ENCODE results near the gene DDX5. TPM values are rescaled to one million over a fixed set of nuclear protein-coding genes. Genes with fewer than 3 reads are reported as not detected.

The DDX5 gene
- total and polyA plus RNA-seq, 2 of the 13 experiments (the other 11 are each of a cell fraction or from before 2014, with no cell fraction given), result 503 to 684 TPM

DNA sequence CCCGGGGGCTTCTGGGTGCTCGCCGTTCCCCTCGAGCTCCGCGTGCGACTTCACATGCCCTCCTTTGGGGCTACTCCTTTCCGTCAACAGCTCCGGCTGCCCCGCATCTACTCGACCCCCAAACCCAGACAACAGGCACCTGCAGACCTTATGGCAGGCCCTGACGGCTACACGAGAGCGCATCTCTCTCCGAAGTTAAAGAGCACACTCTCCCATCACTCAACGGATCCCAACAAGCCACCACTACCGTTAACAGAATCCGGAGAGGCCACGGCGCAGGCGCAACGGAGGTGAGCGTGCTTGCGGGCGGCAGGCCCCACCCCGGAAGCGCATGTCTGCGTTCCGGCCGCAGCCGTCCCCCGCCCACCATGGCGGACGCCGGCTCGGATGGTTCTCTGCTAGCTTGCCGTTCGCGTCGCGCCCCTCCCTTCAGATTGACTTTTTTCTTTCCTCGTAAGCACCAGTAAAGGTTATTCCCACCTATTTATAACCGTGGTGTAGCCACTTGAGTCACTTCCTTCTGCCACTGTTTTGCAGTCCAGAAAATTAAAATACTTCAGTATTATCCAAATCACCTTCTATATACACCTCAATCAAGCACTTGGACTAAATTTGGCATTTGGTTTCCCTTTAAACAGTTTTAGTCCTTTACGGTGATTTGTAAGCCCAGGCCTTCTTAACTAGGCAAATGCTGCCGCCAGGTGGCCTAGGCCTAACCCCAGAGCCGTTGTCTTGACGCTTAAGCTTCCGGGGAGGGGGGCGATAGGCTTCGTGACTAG, 9.1 kb downstream of the DDX5 start, which contains the start of gene POLG2 (continued):
- TF ChIP-seq RERE (CRISPR knock-in tag; IDR thresholded peaks at IDR 0.05; ENCODE audit: low read depth) (no peak; the same call in 1 of the 2 replicates), GFI1 (CRISPR knock-in tag; IDR thresholded peaks at IDR 0.05; ENCODE audit: borderline replicate concordance) (peak; percentile 52; the same call in 1 of the 2 replicates), SRSF9 (IDR thresholded peaks at IDR 0.05; ENCODE audit: borderline replicate concordance, insufficient read depth, low read depth, low read length, poor library complexity, severe bottlenecking) (no peak), NFATC3 (CRISPR knock-in tag; IDR thresholded peaks at IDR 0.05) (peak; percentile 87; the same call in 1 of the 2 replicates), FOSL2 (CRISPR knock-in tag; IDR thresholded peaks at IDR 0.05) (peak; percentile 37; the same call in 1 of the 2 replicates), ZNF7 (CRISPR knock-in tag; IDR thresholded peaks at IDR 0.05) (no peak), XBP1 (CRISPR knock-in tag; IDR thresholded peaks at IDR 0.05) (0 out of 2 replicates have a peak, but pooled peaks have one; percentile 28), BORCS8-MEF2B (CRISPR knock-in tag; IDR thresholded peaks at IDR 0.05) (peak; percentile 94), ZFYVE20 (CRISPR knock-in tag; IDR thresholded peaks at IDR 0.05; ENCODE audit: borderline replicate concordance, low read depth) (peak; percentile 75; the same call in 1 of the 2 replicates), ZNF362 (CRISPR knock-in tag; IDR thresholded peaks at IDR 0.05; ENCODE audit: borderline replicate concordance) (0 out of 2 replicates have a peak, but pooled peaks have one; percentile 28), ELF3 (CRISPR knock-in tag; IDR thresholded peaks at IDR 0.05) (peak; percentile 73), ELF4 (CRISPR knock-in tag; IDR thresholded peaks at IDR 0.05; ENCODE audit: borderline replicate concordance) (no peak), SNAI1 (CRISPR knock-in tag; IDR thresholded peaks at IDR 0.05; ENCODE audit: borderline replicate concordance) (peak; percentile 88; the same call in 1 of the 2 replicates), ZNF30 (CRISPR knock-in tag; IDR thresholded peaks at IDR 0.05) (no peak), NFYC (CRISPR knock-in tag; IDR thresholded peaks at IDR 0.05) (no peak), NFRKB (IDR thresholded peaks at IDR 0.05) (no peak), EP300 (IDR thresholded peaks at IDR 0.05; ENCODE audit: low read depth in 2 of 2, low read length in 2 of 2) (peak in 1 of 2 experiments; percentile 69; a peak in 1 of 4 replicates), EP300 (CRISPR knock-in tag; IDR thresholded peaks at IDR 0.05; ENCODE audit: borderline replicate concordance) (no peak)
- TF ChIP-seq, protein P1, sequence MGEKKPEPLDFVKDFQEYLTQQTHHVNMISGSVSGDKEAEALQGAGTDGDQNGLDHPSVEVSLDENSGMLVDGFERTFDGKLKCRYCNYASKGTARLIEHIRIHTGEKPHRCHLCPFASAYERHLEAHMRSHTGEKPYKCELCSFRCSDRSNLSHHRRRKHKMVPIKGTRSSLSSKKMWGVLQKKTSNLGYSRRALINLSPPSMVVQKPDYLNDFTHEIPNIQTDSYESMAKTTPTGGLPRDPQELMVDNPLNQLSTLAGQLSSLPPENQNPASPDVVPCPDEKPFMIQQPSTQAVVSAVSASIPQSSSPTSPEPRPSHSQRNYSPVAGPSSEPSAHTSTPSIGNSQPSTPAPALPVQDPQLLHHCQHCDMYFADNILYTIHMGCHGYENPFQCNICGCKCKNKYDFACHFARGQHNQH (CRISPR knock-in tag; IDR thresholded peaks at IDR 0.05), result peak; percentile 88
- TF ChIP-seq, protein P2, sequence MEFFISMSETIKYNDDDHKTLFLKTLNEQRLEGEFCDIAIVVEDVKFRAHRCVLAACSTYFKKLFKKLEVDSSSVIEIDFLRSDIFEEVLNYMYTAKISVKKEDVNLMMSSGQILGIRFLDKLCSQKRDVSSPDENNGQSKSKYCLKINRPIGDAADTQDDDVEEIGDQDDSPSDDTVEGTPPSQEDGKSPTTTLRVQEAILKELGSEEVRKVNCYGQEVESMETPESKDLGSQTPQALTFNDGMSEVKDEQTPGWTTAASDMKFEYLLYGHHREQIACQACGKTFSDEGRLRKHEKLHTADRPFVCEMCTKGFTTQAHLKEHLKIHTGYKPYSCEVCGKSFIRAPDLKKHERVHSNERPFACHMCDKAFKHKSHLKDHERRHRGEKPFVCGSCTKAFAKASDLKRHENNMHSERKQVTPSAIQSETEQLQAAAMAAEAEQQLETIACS (CRISPR knock-in tag; IDR thresholded peaks at IDR 0.05), result no peak

All from HepG2 (cell line).